ENCODE data around the gene PALM.

PALM gene

GRCh38 chr19:676007-676338, 32.8 kb upstream of the PALM start:
- TF ChIP-seq TAF1 (IDR thresholded peaks at IDR 0.05; ENCODE audit: borderline replicate concordance, insufficient read depth, low read length) (no peak), FOXP2 (optimal IDR thresholded peaks at IDR 0.05; ENCODE audit: borderline replicate concordance, extremely low read depth, extremely low read length, insufficient read depth) (no peak), REST (IDR thresholded peaks at IDR 0.05; ENCODE audit: insufficient read depth in 1 of 2, low read depth in 2 of 2, low read length in 2 of 2) (no peak), POLR2AphosphoS5 (IDR thresholded peaks at IDR 0.05; ENCODE audit: low read depth, low read length) (no peak), SIN3A (IDR thresholded peaks at IDR 0.05; ENCODE audit: borderline replicate concordance, insufficient read depth, low read length) (no peak)

- TF ChIP-seq REST (IDR thresholded peaks at IDR 0.05; ENCODE audit: insufficient read depth in 1 of 2, low read depth in 2 of 2, low read length in 2 of 2) (no peak), FOXP2 (optimal IDR thresholded peaks at IDR 0.05; ENCODE audit: borderline replicate concordance, extremely low read depth, extremely low read length, insufficient read depth) (no peak), POLR2AphosphoS5 (IDR thresholded peaks at IDR 0.05; ENCODE audit: low read depth, low read length) (no peak), SIN3A (IDR thresholded peaks at IDR 0.05; ENCODE audit: borderline replicate concordance, insufficient read depth, low read length) (no peak)
Measured at GRCh38 chr19:676339-677105, 32.2 kb upstream of the PALM start, which contains the start of gene FSTL3. Gene FSTL3, plus strand, starts transcription at chr19:676392. Its CDS starts 32 bp downstream, at chr19:676424.

- TF ChIP-seq FOXP2 (optimal IDR thresholded peaks at IDR 0.05; ENCODE audit: borderline replicate concordance, extremely low read depth, extremely low read length, insufficient read depth) = no peak
- no peak for TF ChIP-seq REST (IDR thresholded peaks at IDR 0.05; ENCODE audit: insufficient read depth in 1 of 2, low read depth in 2 of 2, low read length in 2 of 2)
- no peak for TF ChIP-seq POLR2AphosphoS5 (IDR thresholded peaks at IDR 0.05; ENCODE audit: low read depth, low read length)
- no peak for TF ChIP-seq TAF1 (IDR thresholded peaks at IDR 0.05; ENCODE audit: borderline replicate concordance, insufficient read depth, low read length)
Measured at GRCh38 chr19:677201-677600, 31.5 kb upstream of the PALM start.

GRCh38 chr19:677601-678436, 30.9 kb upstream of the PALM start:
- TF ChIP-seq POLR2AphosphoS5 (IDR thresholded peaks at IDR 0.05; ENCODE audit: low read depth, low read length) (no peak), REST (IDR thresholded peaks at IDR 0.05; ENCODE audit: insufficient read depth in 1 of 2, low read depth in 2 of 2, low read length in 2 of 2) (no peak), TAF1 (IDR thresholded peaks at IDR 0.05; ENCODE audit: borderline replicate concordance, insufficient read depth, low read length) (no peak)

Data from PFSK-1 (cell line).